Muscle of back (tissue), 11 donors: ENCODE results near the gene PRKAG2. TPM values are rescaled to one million over a fixed set of nuclear protein-coding genes. Genes with fewer than 3 reads are reported as not detected.
A peak's percentile ranks its signal among the peaks of the same experiment; 100 is the strongest.

Source experiments
- DNase-seq, 3 donors: peaks; one replicate each; pipeline versions ENCODE4 v3.0.0 to v3.0.0-alpha.2; 2013
- polyA plus RNA-seq, 10 donors: library from polyadenylated mRNA; unstranded; fragments of 120-200 nt; gene quantifications; one replicate each; pipeline ENCODE4 v1.2.1, GENCODE V29; 2013; ENCODE audit not compliant: insufficient read length in 10 of 10

The PRKAG2 gene
- polyA plus RNA-seq, 10 donors = 11.5 to 17.2 (median 15.0) TPM

DNA sequence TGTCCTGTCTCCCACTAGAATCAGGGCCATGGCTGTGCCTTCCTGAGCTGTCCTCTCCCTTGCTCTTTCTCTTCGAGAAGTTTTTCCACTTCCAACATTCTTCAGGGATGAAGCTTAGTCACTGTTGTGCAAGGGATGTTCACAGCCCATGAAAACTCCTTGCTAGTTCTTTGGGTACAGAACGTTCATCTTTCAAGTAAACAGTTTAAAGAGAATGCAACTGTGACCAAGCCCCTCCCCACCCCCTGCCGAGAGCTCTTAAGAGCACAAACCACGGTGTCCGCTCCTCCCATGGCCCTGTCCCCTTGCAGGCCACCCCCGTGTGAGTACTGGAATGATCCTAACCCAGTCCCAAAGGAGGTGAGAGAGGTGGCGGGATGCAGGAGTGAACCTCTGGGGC, 196.1 kb downstream of the PRKAG2 start:
- DNase-seq = no peak

DNA sequence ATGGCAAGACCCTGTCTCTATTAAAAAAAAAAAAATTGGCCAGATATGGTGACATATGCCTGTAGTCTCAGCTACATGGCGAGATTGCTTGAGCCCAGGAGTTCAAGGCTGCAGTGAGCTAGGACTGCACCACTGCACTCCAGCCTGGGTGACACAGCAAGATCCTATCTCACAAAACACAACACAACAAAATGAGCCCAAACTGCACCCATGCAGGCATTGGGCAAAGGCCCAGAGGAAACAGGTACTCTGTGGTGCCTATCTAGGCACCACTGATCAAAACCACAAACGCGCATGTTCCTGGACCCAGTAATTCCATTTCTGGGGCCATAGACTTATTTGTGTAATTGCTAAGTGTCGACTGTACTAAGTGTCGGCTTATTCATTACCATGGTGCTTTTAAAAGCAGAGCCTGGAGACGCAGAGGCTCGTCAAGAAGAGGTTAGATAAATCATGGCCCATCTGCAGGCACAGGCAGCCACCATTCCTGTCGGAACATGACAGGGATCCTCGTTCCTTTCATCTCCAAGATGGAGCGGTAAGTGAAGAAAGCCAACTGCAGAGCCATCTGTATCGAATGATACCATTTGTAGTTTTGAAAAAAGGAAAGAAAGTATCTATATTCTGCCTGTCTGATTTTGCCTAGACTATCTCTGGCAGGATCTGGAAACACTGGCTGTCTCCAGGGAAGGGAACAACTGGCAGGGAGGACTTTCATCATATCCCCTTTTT, 196.9 kb downstream of the PRKAG2 start:
- DNase-seq = no peak

DNA sequence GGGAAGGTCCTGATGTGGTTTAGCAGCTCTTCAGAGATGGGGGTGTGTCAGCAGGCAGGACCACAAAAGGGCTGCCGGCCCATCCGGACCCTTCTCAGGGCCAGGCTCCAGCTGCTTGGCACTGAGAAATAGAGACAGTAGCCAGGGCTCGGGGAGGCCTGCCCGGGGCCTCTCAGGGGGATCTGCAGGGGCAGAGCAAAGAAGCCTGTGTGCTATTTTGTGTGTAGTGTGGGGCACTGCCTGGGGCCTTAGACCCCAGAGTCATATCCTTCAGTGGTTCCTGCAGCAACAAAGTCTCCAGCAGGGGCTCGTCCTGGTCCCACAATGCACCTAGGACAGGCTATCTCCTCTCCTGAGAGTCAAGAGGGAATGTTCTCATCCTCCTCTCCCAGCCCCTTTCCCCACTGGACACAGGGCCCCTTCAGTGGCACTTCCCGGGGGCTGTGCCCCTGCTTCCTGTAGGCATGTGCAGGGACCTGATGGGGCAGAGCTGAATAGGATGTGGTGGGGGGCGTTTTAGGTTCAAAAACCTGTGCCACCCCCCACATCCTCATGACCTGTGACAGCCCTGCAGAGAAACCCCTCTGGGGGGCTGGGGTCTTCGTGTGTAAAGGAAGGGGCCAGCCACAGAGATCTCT, 197.7 kb downstream of the PRKAG2 start:
- no peak for DNase-seq

DNA sequence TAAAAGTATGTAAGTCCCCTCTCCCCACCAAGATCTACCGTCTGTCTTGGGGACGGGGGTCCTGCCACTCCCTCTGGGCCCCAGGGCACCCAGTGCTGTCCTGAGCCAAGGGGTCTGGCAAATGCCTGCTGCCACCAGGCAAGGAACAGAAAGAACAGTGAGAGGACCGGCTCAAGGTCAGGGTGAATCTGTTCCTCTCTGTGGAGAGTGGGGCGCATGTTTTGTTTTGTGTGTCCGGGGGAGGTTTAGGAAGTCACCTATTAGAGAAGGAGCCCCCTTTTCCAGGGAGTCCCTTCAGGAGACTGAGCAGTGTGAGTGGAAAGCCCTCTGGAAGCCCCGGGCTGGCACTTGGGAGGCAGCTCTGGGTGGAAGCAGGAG, 198.7 kb downstream of the PRKAG2 start:
- no peak for DNase-seq

DNA sequence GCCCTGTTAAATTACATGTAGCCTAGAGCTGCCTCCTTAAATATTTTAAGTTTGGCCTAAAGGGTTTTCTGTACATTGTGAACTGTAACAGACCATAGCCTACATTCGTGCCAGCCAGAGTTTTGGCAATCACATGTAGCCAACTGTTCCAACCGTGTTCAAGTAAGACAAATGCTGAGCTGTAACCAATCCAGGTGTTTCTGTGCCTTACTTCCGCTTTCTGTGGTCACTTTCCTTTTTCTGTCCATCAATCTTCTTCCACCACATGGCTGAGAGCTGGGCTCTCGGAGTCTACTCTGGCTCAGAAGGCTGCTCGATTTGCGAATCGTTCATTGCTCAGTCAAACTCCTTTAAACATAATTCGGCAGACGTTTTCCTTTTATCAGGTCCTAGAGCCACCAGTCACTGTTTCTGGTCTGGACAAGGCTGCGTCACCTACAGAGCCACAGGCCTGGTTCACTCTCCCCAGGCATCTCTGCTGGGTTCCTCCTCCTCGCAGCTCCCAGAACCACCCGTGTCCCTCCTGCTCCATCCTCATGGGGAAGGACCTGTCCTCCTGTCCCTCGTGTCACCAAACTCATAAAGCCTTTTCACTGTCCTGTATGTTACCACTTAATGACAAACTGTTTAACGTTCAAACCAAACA, 199.2 kb downstream of the PRKAG2 start:
- DNase-seq = no peak

DNA sequence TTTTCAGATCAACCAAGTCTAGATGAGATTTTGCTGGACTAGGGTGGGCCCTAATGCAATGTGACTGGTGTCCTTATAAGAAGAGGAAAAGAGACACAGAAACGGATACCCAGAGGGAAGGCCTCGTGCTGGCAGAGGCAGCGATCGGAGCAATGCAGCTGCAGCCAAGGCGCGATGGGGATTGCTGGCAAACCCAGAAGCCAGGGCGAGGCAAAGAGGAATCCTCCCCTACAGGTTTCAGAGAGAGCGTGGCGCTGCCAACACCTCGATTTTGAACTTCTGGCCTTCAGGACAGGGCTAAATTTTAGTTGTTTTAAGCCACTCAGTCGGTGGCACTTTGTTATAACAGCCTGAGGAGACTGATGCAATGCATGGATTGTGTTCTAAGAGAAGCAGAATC, 200.2 kb downstream of the PRKAG2 start:
- no peak for DNase-seq

DNA sequence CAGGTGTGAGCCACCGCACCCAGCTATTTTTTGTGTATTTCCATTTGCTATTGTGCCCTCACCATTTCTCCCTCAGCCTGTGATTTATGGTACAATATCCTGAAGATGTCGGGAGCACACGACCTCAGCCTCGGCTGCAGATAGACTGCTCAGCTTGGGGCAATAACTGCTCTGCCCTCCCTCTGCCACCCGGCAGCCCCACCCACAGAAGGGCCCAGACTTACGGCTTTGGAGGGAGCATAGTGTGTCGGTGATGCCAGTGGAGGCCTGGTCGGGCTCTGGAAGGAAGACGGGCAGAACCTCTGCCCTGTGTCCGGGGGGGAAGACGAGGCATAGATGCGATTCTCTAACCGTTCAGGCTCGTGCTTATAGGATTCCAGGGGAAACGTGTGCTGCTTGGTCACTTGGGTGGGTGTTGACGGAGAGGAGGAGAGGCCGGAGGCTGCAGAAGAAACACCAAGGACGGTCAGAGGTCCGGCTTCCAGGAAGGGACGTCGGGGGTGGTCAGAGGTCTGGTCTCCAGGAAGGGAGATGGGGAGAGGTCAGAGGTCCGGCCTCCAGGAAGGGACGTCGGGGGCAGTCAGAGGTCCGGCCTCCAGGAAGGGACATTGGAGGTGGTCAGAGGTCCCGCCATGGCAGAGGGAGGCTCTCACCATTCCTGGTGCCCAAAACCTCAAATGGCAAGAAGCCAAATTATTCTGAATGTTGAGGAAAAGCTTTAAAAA, 201.6 kb downstream of the PRKAG2 start:
- no peak for DNase-seq

DNA sequence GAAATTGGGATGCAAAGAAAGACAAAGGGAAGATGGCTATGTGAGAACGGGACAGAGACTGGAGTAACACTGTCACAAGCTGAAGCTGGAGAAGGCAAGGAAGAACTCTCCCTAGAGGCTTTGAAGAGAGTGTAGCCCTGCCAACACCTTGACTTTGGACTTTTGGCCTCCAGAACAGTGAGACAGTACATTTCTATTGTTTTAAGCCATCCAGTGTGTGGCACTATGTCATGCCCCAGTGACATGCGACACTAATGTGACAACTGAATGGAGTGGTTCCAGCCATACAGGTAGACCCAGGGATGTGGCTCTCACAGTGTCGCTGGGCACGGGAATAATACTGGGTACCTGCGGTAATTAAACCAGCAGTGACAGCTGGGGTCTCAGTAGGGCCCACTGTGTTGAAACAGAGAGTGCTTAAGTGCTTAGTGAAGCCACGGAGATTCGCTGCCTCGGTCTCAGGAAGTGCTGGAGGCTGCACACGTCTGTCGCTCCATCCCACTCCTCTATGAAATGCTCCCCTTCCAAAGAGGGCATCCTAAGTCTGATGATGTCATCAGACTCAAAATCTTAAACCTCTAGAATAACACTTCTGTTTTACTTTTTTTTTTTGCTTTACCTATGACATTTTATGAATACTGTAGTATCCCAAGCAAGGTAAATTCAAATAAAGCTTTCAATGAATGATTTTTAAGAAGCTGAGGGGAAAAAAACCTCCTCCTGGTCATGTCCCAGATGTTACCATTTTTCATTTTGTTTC, 202.6 kb downstream of the PRKAG2 start:
- DNase-seq = no peak

DNA sequence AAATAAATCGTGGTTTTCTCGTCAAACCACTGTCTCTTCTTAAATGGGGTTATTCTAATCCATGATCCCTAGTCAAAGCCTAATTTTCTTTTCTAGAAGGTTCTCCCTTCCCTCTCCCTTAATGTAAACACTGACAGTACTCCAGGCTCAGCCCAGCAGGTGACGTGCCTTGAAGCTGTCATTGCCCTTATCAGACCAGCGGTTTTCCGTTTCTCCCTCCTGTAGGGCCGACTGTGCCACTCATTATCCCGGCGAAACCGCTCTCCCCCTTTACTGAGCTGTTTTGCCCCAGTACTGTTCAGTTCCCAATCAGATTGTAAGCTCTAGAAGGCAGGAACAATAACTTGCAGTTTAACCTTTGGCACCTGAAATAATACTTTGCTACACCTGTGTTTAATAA, 203.7 kb downstream of the PRKAG2 start:
- DNase-seq = no peak

DNA sequence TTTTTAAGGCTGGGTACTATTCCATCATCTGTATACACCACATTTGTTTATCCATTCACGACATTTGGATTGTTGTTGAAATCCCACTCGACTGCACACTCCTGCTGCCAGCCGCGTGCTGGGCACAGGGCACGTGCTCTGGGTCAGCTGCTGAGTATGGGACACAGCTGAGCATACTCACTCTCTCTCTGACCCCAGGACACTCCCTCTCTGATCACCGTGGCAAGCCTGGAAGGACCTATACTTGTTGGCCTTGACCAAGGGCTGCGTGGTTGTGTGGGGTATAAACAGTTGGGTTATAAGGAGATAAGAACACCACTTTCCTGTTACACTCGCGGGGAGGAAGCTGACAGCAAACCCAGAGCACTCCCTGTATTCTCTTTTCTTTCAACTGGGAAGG, 204.2 kb downstream of the PRKAG2 start:
- DNase-seq = no peak

DNA sequence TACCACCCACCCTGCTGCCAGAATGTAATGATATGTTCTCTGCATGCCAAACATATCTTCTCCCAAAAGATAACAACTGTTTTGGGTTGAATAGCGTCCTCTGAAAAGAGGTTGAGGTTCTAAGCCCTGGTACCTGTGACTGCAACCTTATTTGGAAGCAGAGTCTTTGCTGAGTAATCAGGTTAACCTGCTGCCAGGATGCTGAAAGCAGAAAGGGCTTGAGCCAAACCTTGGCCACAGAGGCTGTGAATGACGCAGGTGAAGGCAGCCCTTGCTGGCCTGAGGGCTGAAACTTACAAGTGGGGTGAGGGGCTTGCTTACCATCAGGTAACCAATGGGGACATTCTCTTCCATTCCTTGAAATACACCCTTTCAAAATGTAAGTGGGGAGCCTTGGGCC, 205.4 kb downstream of the PRKAG2 start:
- no peak for DNase-seq

DNA sequence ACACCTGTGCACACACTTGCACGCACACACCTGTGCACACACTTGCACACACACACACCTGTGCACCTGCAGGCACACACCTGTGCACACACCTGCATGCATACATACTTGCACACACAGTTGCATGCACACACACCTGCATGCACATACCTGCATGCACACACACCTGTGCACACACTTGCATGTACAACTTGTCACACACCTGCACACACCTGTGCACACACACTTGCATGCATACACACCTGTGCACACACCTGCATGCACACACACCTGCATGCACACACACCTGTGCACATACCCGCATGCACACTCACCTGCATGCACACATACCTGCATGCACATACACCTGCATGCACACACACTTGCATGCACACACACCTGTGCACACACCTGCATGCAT, 207.2 kb downstream of the PRKAG2 start:
- no peak for DNase-seq

DNA sequence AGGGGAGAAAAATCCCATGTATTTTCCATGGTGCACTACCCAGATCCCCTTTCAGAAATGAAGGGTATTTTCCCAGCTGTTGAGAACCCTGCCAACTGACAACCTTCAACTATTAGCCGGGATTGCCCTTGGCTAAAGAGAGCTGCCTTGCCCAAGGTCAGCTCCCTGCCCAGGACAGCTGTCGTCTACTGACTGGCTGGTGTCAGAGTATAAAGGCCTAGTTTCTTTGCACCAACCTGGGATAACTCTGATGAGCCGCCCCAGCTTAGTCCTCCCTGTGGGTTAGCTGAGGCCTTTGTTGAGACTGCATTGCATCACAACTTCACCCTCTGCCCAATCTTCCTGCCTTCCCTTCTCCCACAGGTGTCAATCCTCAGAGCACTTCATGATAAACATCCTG, 210.0 kb downstream of the PRKAG2 start:
- no peak for DNase-seq

DNA sequence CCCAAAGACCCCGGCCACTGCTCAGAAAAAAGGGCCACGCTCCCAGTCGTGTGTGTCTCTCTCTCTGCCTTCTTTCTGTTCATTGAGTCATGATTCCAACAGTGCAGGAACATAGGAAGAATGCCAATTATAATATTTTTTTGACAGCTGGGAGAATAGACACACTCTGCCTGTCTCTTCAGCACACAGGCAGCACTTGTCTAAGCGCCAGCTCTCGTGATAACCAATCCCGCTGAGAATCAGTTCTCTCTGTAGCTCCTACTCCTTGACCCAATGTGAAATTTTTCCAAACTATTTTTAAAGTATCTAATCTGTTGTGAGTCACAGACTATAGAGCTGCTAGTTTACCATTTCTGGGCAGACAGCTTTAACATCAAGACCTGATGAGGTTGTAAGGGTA, 211.5 kb downstream of the PRKAG2 start:
- peak; percentile 47 to 84 (median 54) for DNase-seq

DNA sequence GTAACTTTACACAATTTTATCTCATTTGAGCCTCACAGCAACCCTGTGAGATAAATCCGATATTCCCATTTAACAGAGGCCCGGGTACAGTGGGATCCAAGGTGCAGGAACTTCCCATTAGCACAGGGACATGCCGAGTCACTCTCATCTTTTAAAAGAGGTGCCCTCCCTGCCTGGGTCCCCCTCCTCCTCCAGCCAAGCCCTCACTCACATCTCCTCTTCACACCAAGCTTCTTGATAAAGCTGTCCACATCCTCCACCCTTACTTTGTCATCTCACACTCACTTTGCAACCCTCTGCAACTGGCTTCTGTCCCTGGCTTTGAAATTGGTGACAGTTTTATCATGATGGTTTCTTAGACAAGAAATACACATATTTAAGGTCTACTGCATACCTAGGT, 212.6 kb downstream of the PRKAG2 start:
- DNase-seq = no peak

DNA sequence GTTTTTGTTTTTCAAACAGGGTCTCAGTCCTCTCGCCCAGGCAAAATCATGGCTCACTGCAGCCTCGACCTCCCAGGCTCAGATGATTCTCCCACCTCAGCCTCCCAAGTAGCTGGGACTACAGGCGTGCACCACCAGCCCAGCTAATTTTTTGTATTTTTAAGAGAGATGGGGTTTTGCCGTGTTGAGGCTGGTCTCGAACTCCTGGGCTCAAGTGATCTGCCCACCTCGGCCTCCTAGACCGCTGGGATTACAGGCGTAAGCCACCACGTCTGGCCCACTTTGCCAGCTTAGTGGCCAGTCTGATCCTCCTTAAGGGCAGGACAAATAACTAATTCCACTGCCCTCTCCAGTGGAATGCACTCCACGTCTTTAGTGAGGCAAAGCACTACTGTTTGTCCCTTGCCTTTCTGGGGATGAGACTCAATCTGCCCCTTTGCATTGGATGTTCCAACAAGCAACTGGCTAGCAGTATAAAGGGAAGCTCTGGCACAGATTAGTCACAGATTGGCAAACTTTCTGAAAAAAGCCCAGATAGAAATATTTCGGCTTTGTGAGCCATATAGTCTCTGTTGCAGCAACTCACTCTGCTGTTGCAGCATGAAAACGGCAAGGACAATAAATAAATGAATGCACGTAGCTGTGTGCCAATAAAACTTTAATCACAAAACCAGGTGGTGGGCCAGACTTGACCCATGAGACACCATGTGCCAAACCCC, 213.4 kb downstream of the PRKAG2 start:
- no peak for DNase-seq

DNA sequence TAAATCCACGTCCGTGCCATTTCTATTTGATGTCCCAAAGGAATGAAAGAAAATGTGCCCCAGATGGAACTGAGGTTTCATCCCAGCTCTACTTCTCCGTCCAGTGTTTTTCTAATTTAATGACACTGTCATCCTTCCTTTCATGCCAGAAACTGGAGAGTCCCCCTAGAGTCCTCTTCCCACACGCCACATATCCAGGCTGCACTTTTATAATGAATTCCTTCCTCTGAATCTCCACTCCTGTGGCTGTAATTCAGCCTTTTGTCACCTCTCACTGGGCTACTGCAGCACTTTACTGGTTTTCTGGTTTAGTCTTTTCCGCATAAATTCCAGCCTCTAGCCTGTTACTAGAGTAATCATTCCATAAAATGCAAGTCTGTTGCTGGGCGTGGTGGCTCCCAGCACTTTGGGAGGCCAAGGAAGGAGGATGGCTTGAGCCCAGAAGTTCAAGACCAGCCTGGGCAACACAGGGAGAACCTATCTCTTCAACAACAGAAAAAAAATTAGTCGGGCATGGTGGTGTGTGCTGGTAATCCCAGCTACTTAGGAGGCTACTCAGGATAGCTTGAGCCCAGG, 214.6 kb downstream of the PRKAG2 start:
- DNase-seq = no peak

DNA sequence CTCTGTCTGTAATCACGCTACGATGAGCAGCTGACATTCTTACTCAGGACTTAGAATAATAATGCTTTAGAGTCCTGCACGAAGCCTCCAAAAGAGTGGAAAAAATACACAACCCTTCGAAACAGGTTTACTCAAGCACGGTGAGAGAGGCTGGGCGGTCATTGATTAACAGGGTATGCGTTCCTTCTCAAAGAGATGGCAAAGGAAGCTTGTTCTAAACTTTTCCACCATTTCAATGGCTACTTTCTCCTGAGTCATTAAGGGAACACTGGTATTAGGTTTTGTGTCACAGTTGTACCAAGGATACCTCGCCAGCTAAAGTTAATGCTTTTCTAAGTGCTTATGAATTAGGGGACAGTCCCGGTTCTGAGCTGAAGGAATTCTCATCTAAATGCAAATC, 215.3 kb downstream of the PRKAG2 start:
- no peak for DNase-seq

DNA sequence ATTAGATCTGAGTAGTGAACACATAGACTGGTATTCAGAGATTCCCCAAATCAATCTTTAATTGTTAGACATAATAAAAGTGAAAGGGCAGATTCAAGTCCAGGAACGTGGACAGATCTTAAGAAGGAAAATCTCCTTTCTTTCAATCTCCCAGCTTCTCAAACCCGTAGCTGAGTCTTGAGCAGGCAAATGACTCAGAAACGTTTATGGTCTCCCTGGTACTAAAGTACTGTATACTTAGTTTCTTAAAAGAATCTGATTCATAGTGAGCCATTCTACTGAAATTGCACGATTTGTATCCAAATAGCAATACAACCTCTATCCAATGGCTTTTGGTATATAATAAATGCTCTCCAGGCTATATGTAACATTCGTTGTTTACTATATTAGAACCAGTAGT, 216.8 kb downstream of the PRKAG2 start:
- DNase-seq = no peak

DNA sequence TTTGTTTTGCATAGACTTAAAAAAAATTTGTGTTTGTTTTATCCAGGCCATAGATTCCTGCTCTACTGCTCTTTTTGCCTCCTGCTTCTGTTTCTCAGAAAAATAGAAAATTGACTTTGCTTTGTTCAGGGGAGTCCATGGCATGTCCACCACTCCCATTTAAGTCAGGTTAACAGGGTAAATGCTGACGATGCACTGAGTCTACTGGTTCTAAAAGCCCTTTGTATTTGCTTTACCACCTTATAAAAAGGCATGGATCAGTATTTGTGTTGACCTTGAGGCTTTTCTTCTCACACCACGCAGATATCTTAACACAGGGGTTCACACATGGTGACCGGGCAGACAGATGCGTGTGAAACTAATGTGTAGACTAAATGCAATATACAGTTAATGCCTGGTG, 217.7 kb downstream of the PRKAG2 start:
- DNase-seq = no peak

DNA sequence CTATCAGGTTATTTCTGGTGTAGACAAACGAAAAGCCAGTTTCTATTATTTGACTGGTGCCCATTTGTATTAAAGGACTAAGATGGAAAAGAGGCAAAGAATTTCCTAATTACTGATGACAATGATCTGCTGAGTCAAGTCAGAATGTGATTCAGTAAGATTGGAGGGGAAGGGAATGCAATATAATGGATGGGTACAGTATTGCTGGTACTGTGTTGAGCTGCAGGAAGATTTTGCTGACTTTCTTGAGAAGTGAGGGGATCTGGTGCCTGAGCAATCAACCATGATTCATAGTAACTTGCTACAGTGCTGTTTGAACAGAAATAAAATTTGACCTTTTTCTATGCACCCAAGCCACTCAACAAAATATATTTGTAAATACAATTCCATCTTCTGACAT, 218.1 kb downstream of the PRKAG2 start:
- DNase-seq = no peak
